GM21515 (cell line): ENCODE results near the gene APMAP.

Source experiments
- ATAC-seq: cut with Tn5 transposase; IDR thresholded peaks from one replicate; pipeline ENCODE4 v1.9.1; 2021; ENCODE audit not compliant: unreplicated experiment

APMAP gene

GRCh38 chr20:24992487-24993205 lies at the start of gene APMAP:
Gene APMAP (minus strand): TSS chr20:24992751. CDS start chr20:24992688, 63 bp downstream.
- ATAC-seq, result peak; percentile 91

GRCh38 chr20:25041813-25042530 lies 49.4 kb upstream of the APMAP start:
- ATAC-seq, result no peak

GRCh38 chr20:25040438-25040831 lies 47.9 kb upstream of the APMAP start:
- ATAC-seq, result no peak

DNA sequence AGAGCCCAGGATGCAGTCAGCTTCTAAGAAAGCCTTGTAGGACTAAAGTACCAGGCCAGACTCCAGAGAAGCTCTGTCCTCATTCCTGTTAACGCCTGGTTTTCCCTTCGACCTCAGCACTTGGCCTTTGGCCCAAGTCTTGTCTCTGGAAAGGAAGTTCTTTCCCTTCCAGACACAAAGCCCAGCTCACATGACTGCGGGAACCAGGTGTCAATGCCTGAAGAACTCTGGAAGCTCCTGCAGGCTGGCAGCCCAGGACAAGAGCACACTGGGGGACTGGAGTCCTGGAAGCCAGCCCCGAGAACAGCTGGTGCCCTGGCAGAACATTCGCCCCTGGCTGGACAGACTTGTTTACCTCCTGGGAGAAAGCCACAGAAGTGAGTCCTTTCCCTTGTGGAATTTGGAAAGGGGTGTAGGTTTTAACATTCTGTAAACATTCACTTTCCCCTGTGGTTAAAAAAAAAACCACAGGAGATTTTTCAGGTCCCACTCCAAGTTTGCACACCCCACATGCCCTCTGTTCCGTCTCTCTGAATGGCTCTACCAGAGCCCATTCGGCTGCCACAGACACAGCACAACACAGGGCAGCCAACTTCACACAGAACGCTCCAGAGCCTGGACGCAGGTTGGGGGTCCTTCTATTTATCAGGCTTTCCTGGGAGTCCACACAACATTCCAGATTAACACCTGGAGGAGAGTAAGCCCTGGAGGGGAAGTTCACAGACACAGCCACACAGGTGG lies 47.3 kb upstream of the APMAP start:
- ATAC-seq, result no peak

DNA sequence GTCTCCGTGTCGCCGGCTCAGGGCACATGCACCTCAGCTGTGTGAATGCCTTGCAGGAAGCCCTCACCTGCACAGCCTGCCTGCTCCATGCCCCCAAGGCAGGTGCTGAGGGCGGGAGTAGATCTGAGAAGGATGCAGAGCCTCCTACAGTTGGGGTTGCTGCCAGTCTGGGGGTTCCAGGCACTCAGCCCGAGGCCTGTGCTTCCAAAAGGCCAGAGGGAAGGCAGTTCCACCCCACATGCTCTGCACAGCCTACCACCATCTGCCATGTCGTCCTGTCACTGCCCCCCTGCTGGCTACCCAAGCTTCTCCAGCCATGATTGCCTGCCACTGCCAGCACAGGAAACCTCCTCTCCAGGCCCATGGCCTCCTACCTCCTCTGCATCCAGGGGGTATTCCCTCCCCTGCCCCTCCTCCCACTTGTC lies 46.1 kb upstream of the APMAP start:
- ATAC-seq, result no peak

DNA sequence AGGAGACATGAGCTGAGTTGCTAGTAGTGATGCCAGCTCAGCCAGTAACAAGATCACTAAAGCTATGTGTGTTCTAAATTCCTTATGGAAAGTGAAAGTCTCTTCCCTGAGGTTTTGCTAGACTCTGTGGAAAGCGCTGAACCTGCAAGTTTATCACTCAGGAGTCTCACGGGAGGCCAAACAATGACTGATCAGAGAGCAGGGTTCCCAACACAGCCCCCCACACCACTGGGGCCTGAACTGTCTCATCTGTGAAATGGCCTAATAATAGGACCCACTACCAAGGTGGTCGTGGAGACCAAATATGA lies 45.5 kb upstream of the APMAP start:
- no peak for ATAC-seq

GRCh38 chr20:25037288-25038102 lies 44.9 kb upstream of the APMAP start:
- no peak for ATAC-seq

- ATAC-seq, result no peak
Observed at GRCh38 chr20:25036331-25036936, 43.9 kb upstream of the APMAP start.

- no peak for ATAC-seq
Observed at GRCh38 chr20:25035921-25036320, 43.4 kb upstream of the APMAP start.

DNA sequence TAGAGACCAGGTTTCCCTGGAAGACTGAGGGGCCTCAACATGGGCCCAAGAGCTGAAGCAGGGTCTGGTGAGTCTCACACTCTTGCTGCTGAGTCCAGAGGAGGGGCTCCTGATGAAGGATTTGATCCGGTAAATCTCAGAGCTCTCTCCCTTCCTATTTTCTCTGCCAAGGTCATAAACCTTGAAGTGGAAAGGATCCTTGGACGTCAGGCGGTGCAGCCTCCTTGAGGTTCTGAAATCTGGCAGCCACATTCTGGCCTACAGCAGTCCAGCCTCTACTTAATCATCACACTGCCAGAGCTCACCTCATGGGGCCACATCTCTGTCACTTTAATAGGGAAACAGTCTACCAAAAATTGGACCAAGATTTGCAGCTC lies 41.4 kb upstream of the APMAP start:
- ATAC-seq, result no peak

- ATAC-seq, result no peak
Observed at GRCh38 chr20:25033265-25033923, 40.8 kb upstream of the APMAP start.

GRCh38 chr20:25032478-25033264 lies 40.1 kb upstream of the APMAP start:
- no peak for ATAC-seq

DNA sequence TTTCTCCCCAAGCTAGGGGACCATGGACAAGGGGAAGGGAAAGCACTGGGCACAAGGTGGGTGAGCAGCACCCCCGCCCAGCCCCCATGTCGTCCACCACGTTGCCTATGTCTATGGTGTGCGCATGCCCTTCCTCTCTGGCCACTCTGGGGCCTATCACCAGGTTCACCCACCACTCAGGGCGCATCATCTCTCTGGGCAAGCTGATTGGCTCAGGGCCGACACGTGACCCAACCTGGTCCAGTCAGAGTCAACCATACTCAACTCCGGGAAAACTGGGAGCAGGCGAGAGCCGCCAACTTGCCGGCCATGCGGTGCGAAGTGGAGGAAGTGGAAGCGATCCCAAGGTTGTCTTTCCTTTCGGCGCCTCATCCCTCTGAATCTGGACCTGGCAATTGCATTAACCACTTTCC lies 39.5 kb upstream of the APMAP start:
- no peak for ATAC-seq

- no peak for ATAC-seq
Observed at GRCh38 chr20:25031241-25031640, 38.7 kb upstream of the APMAP start.

DNA sequence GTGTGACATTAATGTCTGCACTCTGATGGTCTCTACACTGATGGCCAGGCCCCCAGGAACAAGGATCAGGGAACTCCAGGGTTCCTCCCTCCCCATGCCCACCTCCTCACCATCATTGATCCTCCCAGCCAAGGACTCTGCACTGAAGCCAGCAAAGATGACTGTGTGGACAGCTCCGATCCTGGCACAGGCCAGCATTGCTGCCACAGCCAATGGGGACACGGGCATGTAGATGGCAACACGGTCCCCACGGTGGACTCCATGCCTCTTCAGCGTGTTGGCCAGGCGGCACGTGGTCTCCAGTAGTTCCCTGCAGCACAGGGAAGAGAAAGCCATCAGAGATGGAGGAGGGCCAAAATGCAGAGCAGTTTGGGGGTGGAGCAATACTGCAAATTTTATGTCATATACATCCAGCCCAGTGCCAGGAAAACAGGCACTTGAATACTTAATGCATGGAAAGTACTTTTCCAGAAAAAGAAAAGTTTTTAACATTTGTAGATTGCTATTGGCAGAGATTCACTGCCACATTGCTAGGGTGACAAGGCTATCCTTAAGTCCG lies 38.2 kb upstream of the APMAP start:
- ATAC-seq, result no peak

- ATAC-seq, result no peak
Observed at GRCh38 chr20:25030007-25030648, 37.6 kb upstream of the APMAP start.

DNA sequence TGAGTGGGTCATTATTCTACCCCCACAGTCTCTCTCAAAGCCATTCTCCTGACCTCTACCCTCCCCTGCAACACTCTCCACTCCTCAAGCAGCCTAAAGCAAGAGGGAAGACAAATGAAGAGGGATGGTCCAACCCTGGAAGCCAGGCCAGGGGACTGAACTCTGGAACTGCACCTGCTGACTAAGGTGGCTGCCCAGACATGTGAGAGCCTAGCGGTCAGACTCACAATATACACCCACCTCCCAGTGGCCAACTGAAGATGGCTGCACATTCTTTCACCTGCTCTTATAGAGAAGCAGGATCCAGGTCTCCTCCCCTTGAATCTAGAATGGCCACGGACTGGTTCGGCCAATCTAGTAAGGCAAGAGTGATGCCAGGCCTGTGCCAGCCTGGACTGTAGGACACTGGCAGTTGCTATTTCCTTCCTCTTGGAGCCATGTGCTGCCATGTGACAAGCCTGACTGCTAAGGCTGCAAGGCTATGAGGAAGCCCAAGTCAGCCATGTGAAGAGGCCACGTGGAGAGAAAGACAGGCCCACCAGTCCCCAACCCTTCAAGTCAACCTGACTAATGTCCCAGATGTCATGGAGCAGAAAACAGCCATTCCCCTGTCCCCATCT lies 33.5 kb upstream of the APMAP start:
- no peak for ATAC-seq
